ENCODE measurements around the gene ZBED2. TPM values are rescaled to one million over a fixed set of nuclear protein-coding genes. Genes with fewer than 3 reads are reported as not detected.

Gene ZBED2
- total and polyA plus RNA-seq, 2 of the 13 experiments (the other 11 are each of a cell fraction or from before 2014, with no cell fraction given), result 0.04 TPM; not detected in 1

DNA sequence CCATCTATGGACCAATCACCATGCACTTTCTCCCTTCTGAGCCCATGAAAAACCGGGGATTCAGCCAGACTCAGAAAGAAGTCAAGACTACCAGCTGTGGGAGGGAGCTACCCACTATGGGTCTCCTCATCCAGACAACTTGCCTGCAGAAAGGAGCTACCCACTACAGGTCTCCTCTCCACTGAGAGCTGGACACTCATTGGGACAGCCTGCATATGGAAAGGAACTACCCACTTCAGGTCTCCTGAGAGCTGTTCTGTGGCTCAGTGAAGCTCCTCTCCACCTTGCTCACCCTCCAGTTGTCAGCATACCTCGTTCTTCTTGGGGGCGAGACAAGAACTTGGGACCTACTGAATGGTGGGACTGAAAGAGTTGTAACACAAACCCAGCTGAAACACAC lies 22.3 kb upstream of the ZBED2 start:
- Histone ChIP-seq H4K20me1 (ENCODE audit: insufficient read depth, low read length) (no peaks in the 10 kb centered on the region), H3K9ac (ENCODE audit: insufficient read depth, low read depth, low read length) (no peak overlapping the region), H2AFZ (ENCODE audit: low read length) (no peak overlapping the region), H3K79me2 (ENCODE audit: insufficient read depth, low read length) (no peaks in the 10 kb centered on the region), H3K4me3 (replicated peaks in 1 of 3; ENCODE audit: insufficient read depth in 1 of 3, low read depth in 2 of 3, low read length in 3 of 3) (no peak overlapping the region), H3K27me3 (ENCODE audit: control insufficient read depth in 1 of 2, insufficient read depth in 2 of 2, low read length in 2 of 2) (no peaks in the 10 kb centered on the region; a peak in 1 of 5 replicates), H3K27ac (ENCODE audit: extremely low read length, insufficient read depth, low read length) (no peak overlapping the region), H3K9me3 (ENCODE audit: low read length) (no peaks in the 10 kb centered on the region), H3K36me3 (replicated peaks in 1 of 2; ENCODE audit: control insufficient read depth in 1 of 2, insufficient read depth in 2 of 2, low read length in 2 of 2) (no peaks in the 10 kb centered on the region), H3K4me2 (ENCODE audit: low read depth, low read length) (no peak overlapping the region), H3K4me1 (ENCODE audit: insufficient read depth, low read length) (no peaks in the 10 kb centered on the region)
- TF ChIP-seq IRF1 (CRISPR knock-in tag; IDR thresholded peaks at IDR 0.05; ENCODE audit: low read depth) (no peak), SETDB1 (CRISPR knock-in tag; IDR thresholded peaks at IDR 0.05; ENCODE audit: borderline replicate concordance) (no peak), ZNF839 (CRISPR knock-in tag; IDR thresholded peaks at IDR 0.05; ENCODE audit: borderline replicate concordance) (no peak), PCBP2 (optimal IDR thresholded peaks at IDR 0.05; ENCODE audit: low read depth, low read length, poor library complexity, severe bottlenecking) (no peak), U2AF1 (optimal IDR thresholded peaks at IDR 0.05; ENCODE audit: low read depth, low read length) (no peak), SRSF9 (IDR thresholded peaks at IDR 0.05; ENCODE audit: borderline replicate concordance, insufficient read depth, low read depth, low read length, poor library complexity, severe bottlenecking) (no peak), HES4 (CRISPR knock-in tag; IDR thresholded peaks at IDR 0.05; ENCODE audit: borderline replicate concordance) (no peak), SATB2 (CRISPR knock-in tag; IDR thresholded peaks at IDR 0.05) (no peak), RBFOX2 (IDR thresholded peaks at IDR 0.05; ENCODE audit: low read depth, low read length) (no peak), NR2F2 (IDR thresholded peaks at IDR 0.05; ENCODE audit: borderline replicate concordance, low read depth) (no peak)
- TF ChIP-seq, protein P1, sequence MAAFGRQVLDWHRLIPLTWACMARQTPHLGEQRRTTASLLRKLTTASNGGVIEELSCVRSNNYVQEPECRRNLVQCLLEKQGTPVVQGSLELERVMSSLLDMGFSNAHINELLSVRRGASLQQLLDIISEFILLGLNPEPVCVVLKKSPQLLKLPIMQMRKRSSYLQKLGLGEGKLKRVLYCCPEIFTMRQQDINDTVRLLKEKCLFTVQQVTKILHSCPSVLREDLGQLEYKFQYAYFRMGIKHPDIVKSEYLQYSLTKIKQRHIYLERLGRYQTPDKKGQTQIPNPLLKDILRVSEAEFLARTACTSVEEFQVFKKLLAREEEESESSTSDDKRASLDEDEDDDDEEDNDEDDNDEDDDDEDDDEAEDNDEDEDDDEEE (CRISPR knock-in tag; IDR thresholded peaks at IDR 0.05), result no peak
- TF ChIP-seq, protein P2, sequence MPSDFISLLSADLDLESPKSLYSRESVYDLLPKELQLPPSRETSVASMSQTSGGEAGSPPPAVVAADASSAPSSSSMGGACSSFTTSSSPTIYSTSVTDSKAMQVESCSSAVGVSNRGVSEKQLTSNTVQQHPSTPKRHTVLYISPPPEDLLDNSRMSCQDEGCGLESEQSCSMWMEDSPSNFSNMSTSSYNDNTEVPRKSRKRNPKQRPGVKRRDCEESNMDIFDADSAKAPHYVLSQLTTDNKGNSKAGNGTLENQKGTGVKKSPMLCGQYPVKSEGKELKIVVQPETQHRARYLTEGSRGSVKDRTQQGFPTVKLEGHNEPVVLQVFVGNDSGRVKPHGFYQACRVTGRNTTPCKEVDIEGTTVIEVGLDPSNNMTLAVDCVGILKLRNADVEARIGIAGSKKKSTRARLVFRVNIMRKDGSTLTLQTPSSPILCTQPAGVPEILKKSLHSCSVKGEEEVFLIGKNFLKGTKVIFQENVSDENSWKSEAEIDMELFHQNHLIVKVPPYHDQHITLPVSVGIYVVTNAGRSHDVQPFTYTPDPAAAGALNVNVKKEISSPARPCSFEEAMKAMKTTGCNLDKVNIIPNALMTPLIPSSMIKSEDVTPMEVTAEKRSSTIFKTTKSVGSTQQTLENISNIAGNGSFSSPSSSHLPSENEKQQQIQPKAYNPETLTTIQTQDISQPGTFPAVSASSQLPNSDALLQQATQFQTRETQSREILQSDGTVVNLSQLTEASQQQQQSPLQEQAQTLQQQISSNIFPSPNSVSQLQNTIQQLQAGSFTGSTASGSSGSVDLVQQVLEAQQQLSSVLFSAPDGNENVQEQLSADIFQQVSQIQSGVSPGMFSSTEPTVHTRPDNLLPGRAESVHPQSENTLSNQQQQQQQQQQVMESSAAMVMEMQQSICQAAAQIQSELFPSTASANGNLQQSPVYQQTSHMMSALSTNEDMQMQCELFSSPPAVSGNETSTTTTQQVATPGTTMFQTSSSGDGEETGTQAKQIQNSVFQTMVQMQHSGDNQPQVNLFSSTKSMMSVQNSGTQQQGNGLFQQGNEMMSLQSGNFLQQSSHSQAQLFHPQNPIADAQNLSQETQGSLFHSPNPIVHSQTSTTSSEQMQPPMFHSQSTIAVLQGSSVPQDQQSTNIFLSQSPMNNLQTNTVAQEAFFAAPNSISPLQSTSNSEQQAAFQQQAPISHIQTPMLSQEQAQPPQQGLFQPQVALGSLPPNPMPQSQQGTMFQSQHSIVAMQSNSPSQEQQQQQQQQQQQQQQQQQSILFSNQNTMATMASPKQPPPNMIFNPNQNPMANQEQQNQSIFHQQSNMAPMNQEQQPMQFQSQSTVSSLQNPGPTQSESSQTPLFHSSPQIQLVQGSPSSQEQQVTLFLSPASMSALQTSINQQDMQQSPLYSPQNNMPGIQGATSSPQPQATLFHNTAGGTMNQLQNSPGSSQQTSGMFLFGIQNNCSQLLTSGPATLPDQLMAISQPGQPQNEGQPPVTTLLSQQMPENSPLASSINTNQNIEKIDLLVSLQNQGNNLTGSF (CRISPR knock-in tag; IDR thresholded peaks at IDR 0.05), result no peak
- intact Hi-C loops (cut with micrococcal nuclease; ENCODE audit: unreplicated experiment) (no loop called here), in situ Hi-C loops (cut with HindIII; ENCODE audit: extremely low pct_ligation_motif_present, low pct_unique_long_range_greater_than_20kb) (no loop called here)
- FAIRE-seq (no peak), DNase-seq (ENCODE audit: low spot score) (no peak), ATAC-seq (no peak)
- CTCF ChIA-PET (ENCODE audit: low intra/inter-chr PET ratio, low total read pairs), result no interaction called here
- no TSS peak for BruUV-seq (replicated peaks)
- POLR2A ChIA-PET, result no interaction called here
- 0% methylated on average over 2 of the region's 3 CpGs for WGBS (ENCODE audit: low lambda C conversion rate)
